BLaER1 (cell line): ENCODE data around the gene RNF223.

Experiments used
- H3K27ac ChIP-seq: shearing (Covaris generic); formaldehyde crosslinking; 2 replicates; pipeline ENCODE4 v1.8.1; 2022
- H3K27me3 ChIP-seq: shearing (Covaris generic); formaldehyde crosslinking; 2 replicates; pipeline ENCODE4 v1.8.1; 2022
- H3K36me3 ChIP-seq: shearing (Covaris generic); formaldehyde crosslinking; 2 replicates; pipeline ENCODE4 v1.8.1; 2022
- H3K4me1 ChIP-seq: shearing (Covaris generic); formaldehyde crosslinking; 2 replicates; pipeline ENCODE4 v1.8.1; 2022
- H3K4me2 ChIP-seq: shearing (Covaris generic); formaldehyde crosslinking; 2 replicates; pipeline ENCODE4 v1.8.1; 2022
- H3K4me3 ChIP-seq: shearing (Covaris generic); formaldehyde crosslinking; 2 replicates; pipeline ENCODE4 v1.8.1; 2022
- H3K9ac ChIP-seq: shearing (Covaris generic); formaldehyde crosslinking; 2 replicates; pipeline ENCODE4 v1.8.1; 2022
- H3K9me3 ChIP-seq: shearing (Covaris generic); formaldehyde crosslinking; 2 replicates; pipeline ENCODE4 v1.8.1; 2022
- H4K20me1 ChIP-seq: shearing (Covaris generic); formaldehyde crosslinking; 2 replicates; pipeline ENCODE4 v1.8.1; 2022
- Cebpa-rat ChIP-seq: shearing (Covaris generic); IDR thresholded peaks from 2 replicates; pipeline ENCODE4 v1.8.1; 2022

RNF223 gene

GRCh38 chr1:1023700-1024099, 50.4 kb downstream of the RNF223 start:
- no peaks in the 10 kb centered on the region for H3K9me3 ChIP-seq
- 0 out of 2 replicates have a peak overlapping the region, but pooled peaks have one; percentile 58 for H3K27ac ChIP-seq
- TF ChIP-seq Cebpa-rat = no peak
- H3K27me3 ChIP-seq = peaks cover 9% of the 10 kb centered on the region
- peak overlapping the region; percentile 99 for H3K4me2 ChIP-seq
- peaks cover 82% of the 10 kb centered on the region for H3K4me1 ChIP-seq
- no peak overlapping the region for H3K9ac ChIP-seq
- H4K20me1 ChIP-seq = peaks cover 52% of the 10 kb centered on the region
- peak overlapping the region; percentile 77 for H3K4me3 ChIP-seq
- H3K36me3 ChIP-seq = peaks cover 5% of the 10 kb centered on the region; the same call in 1 of the 2 replicates

GRCh38 chr1:1022302-1023009, 51.6 kb downstream of the RNF223 start:
- H3K9me3 ChIP-seq = no peaks in the 10 kb centered on the region
- peaks cover 72% of the 10 kb centered on the region for H3K4me1 ChIP-seq
- H3K36me3 ChIP-seq = peaks cover 5% of the 10 kb centered on the region; the same call in 1 of the 2 replicates
- H3K4me3 ChIP-seq = peak overlapping the region; percentile 77
- H3K27ac ChIP-seq = peak overlapping the region; percentile 58; the same call in 1 of the 2 replicates
- H3K9ac ChIP-seq = peak overlapping the region; percentile 55; the same call in 1 of the 2 replicates
- peaks cover 48% of the 10 kb centered on the region for H4K20me1 ChIP-seq
- peak overlapping the region; percentile 99 for H3K4me2 ChIP-seq
- no peak for TF ChIP-seq Cebpa-rat
- peaks cover 9% of the 10 kb centered on the region for H3K27me3 ChIP-seq

- H3K4me3 ChIP-seq = peak overlapping the region; percentile 77
- no peak for TF ChIP-seq Cebpa-rat
- H3K36me3 ChIP-seq = peaks cover 5% of the 10 kb centered on the region; the same call in 1 of the 2 replicates
- peak overlapping the region; percentile 99 for H3K4me2 ChIP-seq
- peaks cover 9% of the 10 kb centered on the region for H3K27me3 ChIP-seq
- H4K20me1 ChIP-seq = peaks cover 42% of the 10 kb centered on the region
- no peak overlapping the region for H3K27ac ChIP-seq
- H3K9ac ChIP-seq = no peak overlapping the region
- peaks cover 67% of the 10 kb centered on the region for H3K4me1 ChIP-seq
- no peaks in the 10 kb centered on the region for H3K9me3 ChIP-seq
Observed at GRCh38 chr1:1021920-1022259, 52.2 kb downstream of the RNF223 start.

GRCh38 chr1:1021010-1021919, 52.8 kb downstream of the RNF223 start:
- H3K36me3 ChIP-seq = peaks cover 5% of the 10 kb centered on the region; the same call in 1 of the 2 replicates
- peaks cover 9% of the 10 kb centered on the region for H3K27me3 ChIP-seq
- no peak for TF ChIP-seq Cebpa-rat
- H3K27ac ChIP-seq = 0 out of 2 replicates have a peak overlapping the region, but pooled peaks have one; percentile 22
- peak overlapping the region; percentile 99 for H3K4me2 ChIP-seq
- H3K9me3 ChIP-seq = no peaks in the 10 kb centered on the region
- H3K9ac ChIP-seq = peak overlapping the region; percentile 67
- H3K4me3 ChIP-seq = peak overlapping the region; percentile 77
- peaks cover 36% of the 10 kb centered on the region for H4K20me1 ChIP-seq
- peaks cover 67% of the 10 kb centered on the region for H3K4me1 ChIP-seq
